ENCODE measurements around the gene PRUNE2. TPM values are rescaled to one million over a fixed set of nuclear protein-coding genes. Genes with fewer than 3 reads are reported as not detected.

The PRUNE2 gene
- total RNA-seq, 2 experiments from 2014 or later = 0.83 to 1.0 TPM

GRCh38 chr9:76828447-76828846 lies 77.5 kb downstream of the PRUNE2 start:
- CTCF ChIA-PET = no interaction called here
- H3K4me1 Mint-ChIP-seq = no peaks in the 10 kb centered on the region

GRCh38 chr9:76827296-76828080 lies 78.4 kb downstream of the PRUNE2 start:
- DNase-seq = no peak
- Mint-ChIP-seq H3K27ac (no peak overlapping the region), H3K36me3 (ENCODE audit: low read depth) (no peaks in the 10 kb centered on the region), H3K4me1 (no peaks in the 10 kb centered on the region), H3K9me3 (no peaks in the 10 kb centered on the region), H3K27me3 (peaks cover 8% of the 10 kb centered on the region), H3K4me3 (no peak overlapping the region)
- ChIA-PET CTCF (no interaction called here), POLR2A (no interaction called here)

More at GRCh38 chr9:76828447-76828846, 77.5 kb downstream of the PRUNE2 start:
- no peak for DNase-seq
- no peak overlapping the region for H3K4me3 Mint-ChIP-seq
- H3K9me3 Mint-ChIP-seq = no peaks in the 10 kb centered on the region
- POLR2A ChIA-PET = no interaction called here
- peaks cover 8% of the 10 kb centered on the region for H3K27me3 Mint-ChIP-seq
- H3K27ac Mint-ChIP-seq = no peak overlapping the region
- no peaks in the 10 kb centered on the region for H3K36me3 Mint-ChIP-seq (ENCODE audit: low read depth)

GRCh38 chr9:76820431-76820830 lies 85.5 kb downstream of the PRUNE2 start:
- ChIA-PET CTCF (no interaction called here), POLR2A (no interaction called here)
- Mint-ChIP-seq H3K27me3 (no peaks in the 10 kb centered on the region), H3K9me3 (no peaks in the 10 kb centered on the region), H3K27ac (no peak overlapping the region), H3K36me3 (ENCODE audit: low read depth) (no peaks in the 10 kb centered on the region), H3K4me3 (no peak overlapping the region), H3K4me1 (no peaks in the 10 kb centered on the region)
- DNase-seq = no peak

GRCh38 chr9:76818271-76818670 lies 87.6 kb downstream of the PRUNE2 start:
- no peaks in the 10 kb centered on the region for H3K27me3 Mint-ChIP-seq
- H3K4me1 Mint-ChIP-seq = no peaks in the 10 kb centered on the region
- ChIA-PET CTCF (interaction anchor here (1.2 kb wide), 1 partner anchor 9 kb away, joined by 3 read pairs; no protein-coding TSS in a partner anchor), POLR2A (no interaction called here)
- no peaks in the 10 kb centered on the region for H3K36me3 Mint-ChIP-seq (ENCODE audit: low read depth)
- DNase-seq = no peak
- no peak overlapping the region for H3K4me3 Mint-ChIP-seq
- H3K27ac Mint-ChIP-seq = no peak overlapping the region
- H3K9me3 Mint-ChIP-seq = no peaks in the 10 kb centered on the region

GRCh38 chr9:76817489-76817888 lies 88.4 kb downstream of the PRUNE2 start:
- ChIA-PET POLR2A (no interaction called here), CTCF (interaction anchor here (0.5 to 1.2 kb wide), 2 partner anchors 8 to 335 kb away, joined by 3 read pairs; no protein-coding TSS in a partner anchor)
- Mint-ChIP-seq H3K36me3 (ENCODE audit: low read depth) (no peaks in the 10 kb centered on the region), H3K9me3 (no peaks in the 10 kb centered on the region), H3K4me1 (no peaks in the 10 kb centered on the region), H3K4me3 (no peak overlapping the region), H3K27ac (no peak overlapping the region), H3K27me3 (no peaks in the 10 kb centered on the region)
- DNase-seq = no peak

GRCh38 chr9:76812591-76812990 lies 93.3 kb downstream of the PRUNE2 start:
- Mint-ChIP-seq H3K36me3 (ENCODE audit: low read depth) (no peaks in the 10 kb centered on the region), H3K27ac (no peak overlapping the region), H3K27me3 (peaks cover 10% of the 10 kb centered on the region), H3K9me3 (no peaks in the 10 kb centered on the region), H3K4me3 (no peak overlapping the region), H3K4me1 (no peaks in the 10 kb centered on the region)
- DNase-seq = no peak
- ChIA-PET CTCF (no interaction called here), POLR2A (no interaction called here)

- no peak overlapping the region for H3K27ac Mint-ChIP-seq
- no peaks in the 10 kb centered on the region for H3K4me1 Mint-ChIP-seq
- ChIA-PET CTCF (interaction anchor here (0.5 to 2.0 kb wide), 4 partner anchors 102 to 341 kb away, joined by 3 to 9 read pairs (median 4); no protein-coding TSS in a partner anchor), POLR2A (no interaction called here)
- no peaks in the 10 kb centered on the region for H3K9me3 Mint-ChIP-seq
- no peaks in the 10 kb centered on the region for H3K36me3 Mint-ChIP-seq (ENCODE audit: low read depth)
- no peak overlapping the region for H3K4me3 Mint-ChIP-seq
- peak; percentile 23 for DNase-seq
- peaks cover 10% of the 10 kb centered on the region for H3K27me3 Mint-ChIP-seq
These were observed 95.4 kb downstream of the PRUNE2 start for GRCh38 chr9:76810377-76810957.

GRCh38 chr9:76808636-76809035 lies 97.3 kb downstream of the PRUNE2 start:
- no peak for DNase-seq
- H3K27me3 Mint-ChIP-seq = peaks cover 10% of the 10 kb centered on the region
- no peaks in the 10 kb centered on the region for H3K36me3 Mint-ChIP-seq (ENCODE audit: low read depth)
- no peak overlapping the region for H3K4me3 Mint-ChIP-seq
- no peak overlapping the region for H3K27ac Mint-ChIP-seq
- ChIA-PET CTCF (interaction anchor here (0.9 to 2.0 kb wide), 3 partner anchors 9 to 343 kb away, joined by 3 to 9 read pairs (median 3); no protein-coding TSS in a partner anchor), POLR2A (no interaction called here)
- no peaks in the 10 kb centered on the region for H3K4me1 Mint-ChIP-seq
- no peaks in the 10 kb centered on the region for H3K9me3 Mint-ChIP-seq

GRCh38 chr9:76803762-76804161 lies 102.2 kb downstream of the PRUNE2 start:
- Mint-ChIP-seq H3K36me3 (ENCODE audit: low read depth) (no peaks in the 10 kb centered on the region), H3K9me3 (no peaks in the 10 kb centered on the region), H3K27ac (no peak overlapping the region), H3K4me1 (no peaks in the 10 kb centered on the region), H3K4me3 (no peak overlapping the region), H3K27me3 (peaks cover 8% of the 10 kb centered on the region)
- CTCF ChIA-PET = no interaction called here
- DNase-seq = no peak
- POLR2A ChIA-PET = no interaction called here

GRCh38 chr9:76803083-76803482 lies 102.8 kb downstream of the PRUNE2 start:
- no peaks in the 10 kb centered on the region for H3K4me1 Mint-ChIP-seq
- H3K36me3 Mint-ChIP-seq (ENCODE audit: low read depth) = no peaks in the 10 kb centered on the region
- H3K9me3 Mint-ChIP-seq = no peaks in the 10 kb centered on the region
- no peak for DNase-seq
- H3K27me3 Mint-ChIP-seq = peaks cover 3% of the 10 kb centered on the region
- POLR2A ChIA-PET = no interaction called here
- H3K4me3 Mint-ChIP-seq = no peak overlapping the region
- CTCF ChIA-PET = no interaction called here
- H3K27ac Mint-ChIP-seq = no peak overlapping the region

- Mint-ChIP-seq H3K27me3 (peaks cover 8% of the 10 kb centered on the region), H3K4me1 (no peaks in the 10 kb centered on the region), H3K36me3 (ENCODE audit: low read depth) (no peaks in the 10 kb centered on the region), H3K9me3 (no peaks in the 10 kb centered on the region), H3K27ac (no peak overlapping the region), H3K4me3 (no peak overlapping the region)
- no peak for DNase-seq
- ChIA-PET POLR2A (no interaction called here), CTCF (no interaction called here)
These were observed 105.0 kb downstream of the PRUNE2 start for GRCh38 chr9:76800901-76801300.

- CTCF ChIA-PET = no interaction called here
- Mint-ChIP-seq H3K9me3 (no peaks in the 10 kb centered on the region), H3K4me1 (no peaks in the 10 kb centered on the region), H3K36me3 (ENCODE audit: low read depth) (no peaks in the 10 kb centered on the region), H3K27me3 (peaks cover 9% of the 10 kb centered on the region), H3K4me3 (no peak overlapping the region), H3K27ac (no peak overlapping the region)
- POLR2A ChIA-PET = no interaction called here
- DNase-seq = no peak
These were observed 106.4 kb downstream of the PRUNE2 start for GRCh38 chr9:76799473-76799872.

- H3K9me3 Mint-ChIP-seq = no peaks in the 10 kb centered on the region
- H3K4me1 Mint-ChIP-seq = no peaks in the 10 kb centered on the region
- H3K4me3 Mint-ChIP-seq = no peak overlapping the region
- H3K27me3 Mint-ChIP-seq = peaks cover 9% of the 10 kb centered on the region
- no peak overlapping the region for H3K27ac Mint-ChIP-seq
- no peak for DNase-seq
- ChIA-PET CTCF (no interaction called here), POLR2A (no interaction called here)
- no peaks in the 10 kb centered on the region for H3K36me3 Mint-ChIP-seq (ENCODE audit: low read depth)
These were observed 107.4 kb downstream of the PRUNE2 start for GRCh38 chr9:76798527-76798926.

GRCh38 chr9:76796296-76796695 lies 109.6 kb downstream of the PRUNE2 start:
- H3K27ac Mint-ChIP-seq = no peak overlapping the region
- CTCF ChIA-PET = no interaction called here

More at GRCh38 chr9:76796296-76796695, 109.6 kb downstream of the PRUNE2 start:
- POLR2A ChIA-PET = no interaction called here
- no peaks in the 10 kb centered on the region for H3K36me3 Mint-ChIP-seq (ENCODE audit: low read depth)
- H3K27me3 Mint-ChIP-seq = peaks cover 8% of the 10 kb centered on the region
- H3K9me3 Mint-ChIP-seq = no peaks in the 10 kb centered on the region
- H3K4me1 Mint-ChIP-seq = no peaks in the 10 kb centered on the region
- H3K4me3 Mint-ChIP-seq = no peak overlapping the region
- no peak for DNase-seq

All from activated CD4-positive, alpha-beta memory T cell treated with anti-CD3 and anti-CD28 coated beads, Interleukin-2, amount 10 ng/mL, durations not matched to agents 7 days and 5 days (primary cell).